Motor neuron (in vitro differentiated cells): ENCODE measurements around the gene ADH4. TPM values are rescaled to one million over a fixed set of nuclear protein-coding genes. Genes with fewer than 3 reads are reported as not detected.

Source experiments
- total RNA-seq, 8 experiments: library from RNA; unstranded; fragments of 300-600 nt; gene quantifications; 2 replicates each; pipeline versions ENCODE4 v1.2.3 to v1.2.4, GENCODE V29; 2022

The ADH4 gene
- total RNA-seq, 8 experiments from 2014 or later: 0.13 to 0.27 (median 0.17) TPM; not detected in 4

Other genes starting within 250 kb of the ADH4 start
- 100 to 1,000 TPM in 5 of 8 experiments, 10 to 100 TPM in 3; 92.2 to 168 (median 109) TPM for gene EIF4E, start 215.2 kb downstream of the ADH4 start, total RNA-seq
- 10 to 100 TPM; 20.3 to 35.3 (median 30.3) TPM for gene METAP1, start 148.6 kb downstream of the ADH4 start, total RNA-seq
- gene ADH5, start 55.5 kb downstream of the ADH4 start, total RNA-seq: 100 to 1,000 TPM in 5 of 8 experiments, 10 to 100 TPM in 3; 84.9 to 168 (median 125) TPM
- 1 to 10 TPM in 5 of 8 experiments, under 1 TPM in 3; 0.57 to 2.1 (median 1.1) TPM for gene ADH6, start 74.9 kb upstream of the ADH4 start, total RNA-seq
- gene ADH1A, start 146.7 kb upstream of the ADH4 start, total RNA-seq: under 1 TPM in 2 of 8 experiments, not detected in 6; 0.20 to 1.00 TPM
- gene ADH1B, start 177.1 kb upstream of the ADH4 start, total RNA-seq: under 1 TPM in 7 of 8 experiments, not detected in 1; 0.10 to 1.00 (median 0.28) TPM
- under 1 TPM in 5 of 8 experiments, not detected in 3; 0.47 to 1.00 (median 0.55) TPM for gene ADH1C, start 208.4 kb upstream of the ADH4 start, total RNA-seq